HEK293 (cell line): ENCODE data around the gene RNF151.

ENCODE experiments used
- CTCF ChIA-PET: fragments of 350-600 bp; formaldehyde crosslinking; extraction: SDS; loops from one replicate; lab custom pipeline; 2021; ENCODE audit warnings: antibody characterized with exemption; lab: Yijun Ruan, JAX
- POLR2A ChIA-PET: fragments of 300-600 bp; formaldehyde crosslinking; extraction: SDS; loops from one replicate; lab custom pipeline; 2020; ENCODE audit warnings: antibody characterized with exemption, inconsistent platforms; lab: Yijun Ruan, JAX
- H3K27ac ChIP-seq: fragments of 200-500 bp; sonication (Bioruptor generic); 2 replicates; pipeline ENCODE4 v1.5.1; 2014; ENCODE audit warnings: low read depth, low read length, control low read depth, inconsistent platforms; ENCODE audit errors: extremely low read depth
- H3K36me3 ChIP-seq, 2 experiments: fragments of 200-500 bp in 1 of 2; sonication (Bioruptor generic) in 1 of 2; 1 replicate in 1 of 2; 2 replicates in 1 of 2; pipeline ENCODE4 v1.5.1; 2014 to 2017; ENCODE audit warnings: inconsistent platforms in 2 of 2, low read length in 2 of 2; ENCODE audit not compliant: control insufficient read depth in 2 of 2, insufficient read depth in 1 of 2
- H3K4me1 ChIP-seq: fragments of 200-500 bp; sonication (Bioruptor generic); 2 replicates; pipeline ENCODE4 v1.5.1; 2014; ENCODE audit warnings: mild to moderate bottlenecking, low read length, inconsistent platforms; ENCODE audit not compliant: control insufficient read depth, insufficient read depth
- H3K4me3 ChIP-seq: 2 replicates; pipeline ENCODE4 v1.5.1; 2011; ENCODE audit warnings: low read depth, mild to moderate bottlenecking, control low read depth, low read length, moderate library complexity
- H3K9me3 ChIP-seq: fragments of 200-500 bp; sonication (Bioruptor generic); 2 replicates; pipeline ENCODE4 v1.5.1; 2014; ENCODE audit warnings: low read depth, low read length, inconsistent platforms; ENCODE audit not compliant: control insufficient read depth, insufficient read depth
- GLIS2 ChIP-seq: fragments of 450-650 bp; formaldehyde crosslinking; IDR thresholded peaks from 2 replicates; pipeline ENCODE4 v1.5.1; 2016; ENCODE audit warnings: missing biosample characterization, missing genetic modification characterization
- SCRT2 ChIP-seq: fragments of 450-650 bp; formaldehyde crosslinking; IDR thresholded peaks from 2 replicates; pipeline ENCODE4 v1.5.1; 2016; ENCODE audit warnings: missing biosample characterization, missing genetic modification characterization
- SETDB1 ChIP-seq: IDR thresholded peaks from one replicate; pipeline ENCODE4 v1.6.1; 2017; ENCODE audit warnings: mild to moderate bottlenecking, low read length, moderate library complexity, mixed read lengths; ENCODE audit not compliant: insufficient read length
- ZIC2 ChIP-seq: fragments of 450-650 bp; formaldehyde crosslinking; IDR thresholded peaks from 2 replicates; pipeline ENCODE4 v1.5.1; 2016; ENCODE audit warnings: missing biosample characterization, missing genetic modification characterization
- ZNF10 ChIP-seq: fragments of 450-650 bp; formaldehyde crosslinking; IDR thresholded peaks from 2 replicates; pipeline ENCODE4 v1.5.1; 2017; ENCODE audit warnings: missing biosample characterization, missing genetic modification characterization
- ZNF138 ChIP-seq: fragments of 450-650 bp; formaldehyde crosslinking; IDR thresholded peaks from 2 replicates; pipeline ENCODE4 v1.5.1; 2016; ENCODE audit warnings: missing biosample characterization, missing genetic modification characterization, borderline replicate concordance
- ZNF140 ChIP-seq: fragments of 450-650 bp; formaldehyde crosslinking; IDR thresholded peaks from 2 replicates; pipeline ENCODE4 v1.5.1; 2016; ENCODE audit warnings: missing biosample characterization, missing genetic modification characterization
- ZNF214 ChIP-seq: fragments of 450-650 bp; formaldehyde crosslinking; IDR thresholded peaks from 2 replicates; pipeline ENCODE4 v1.5.1; 2017; ENCODE audit warnings: missing biosample characterization, mild to moderate bottlenecking, missing genetic modification characterization, borderline replicate concordance
- ZNF324 ChIP-seq: fragments of 450-650 bp; formaldehyde crosslinking; IDR thresholded peaks from 2 replicates; pipeline ENCODE4 v1.5.1; 2016; ENCODE audit warnings: missing biosample characterization, missing genetic modification characterization
- ZNF501 ChIP-seq: fragments of 450-650 bp; formaldehyde crosslinking; IDR thresholded peaks from 2 replicates; pipeline ENCODE4 v1.5.1; 2016; ENCODE audit warnings: missing biosample characterization, missing genetic modification characterization
- ZNF521 ChIP-seq: fragments of 450-650 bp; formaldehyde crosslinking; IDR thresholded peaks from 2 replicates; pipeline ENCODE4 v1.5.1; 2017; ENCODE audit warnings: missing biosample characterization, mild to moderate bottlenecking, missing genetic modification characterization
- ZNF549 ChIP-seq: fragments of 450-650 bp; IDR thresholded peaks from 2 replicates; pipeline ENCODE4 v1.5.1; 2018; ENCODE audit warnings: missing biosample characterization, missing genetic modification characterization, mild to moderate bottlenecking, inconsistent platforms, moderate library complexity
- ZNF585B ChIP-seq: fragments of 450-650 bp; formaldehyde crosslinking; IDR thresholded peaks from 2 replicates; pipeline ENCODE4 v1.5.1; 2016; ENCODE audit warnings: missing biosample characterization, missing genetic modification characterization
- ZNF670 ChIP-seq: fragments of 450-650 bp; formaldehyde crosslinking; IDR thresholded peaks from 2 replicates; pipeline ENCODE4 v1.5.1; 2016; ENCODE audit warnings: missing biosample characterization, missing genetic modification characterization, low read depth
- ZNF843 ChIP-seq: fragments of 450-650 bp; formaldehyde crosslinking; IDR thresholded peaks from 2 replicates; pipeline ENCODE4 v1.5.1; 2016; ENCODE audit warnings: missing biosample characterization, missing genetic modification characterization
- TF ChIP-seq, protein P1 (sequence below): sonication (generic); formaldehyde crosslinking; IDR thresholded peaks from 2 replicates; pipeline ENCODE4 v1.8.1; 2022; ENCODE audit warnings: mild to moderate bottlenecking, moderate library complexity, missing genetic modification reagents
- TF ChIP-seq, protein P2 (sequence below): fragments of 450-650 bp; formaldehyde crosslinking; IDR thresholded peaks from 2 replicates; pipeline ENCODE4 v1.5.1; 2016; ENCODE audit warnings: missing biosample characterization, missing genetic modification characterization, low read depth
- TF ChIP-seq, protein P3 (sequence below): fragments of 450-650 bp; formaldehyde crosslinking; IDR thresholded peaks from 2 replicates; pipeline ENCODE4 v1.5.1; 2016; ENCODE audit warnings: missing biosample characterization, missing genetic modification characterization

RNF151 gene

DNA sequence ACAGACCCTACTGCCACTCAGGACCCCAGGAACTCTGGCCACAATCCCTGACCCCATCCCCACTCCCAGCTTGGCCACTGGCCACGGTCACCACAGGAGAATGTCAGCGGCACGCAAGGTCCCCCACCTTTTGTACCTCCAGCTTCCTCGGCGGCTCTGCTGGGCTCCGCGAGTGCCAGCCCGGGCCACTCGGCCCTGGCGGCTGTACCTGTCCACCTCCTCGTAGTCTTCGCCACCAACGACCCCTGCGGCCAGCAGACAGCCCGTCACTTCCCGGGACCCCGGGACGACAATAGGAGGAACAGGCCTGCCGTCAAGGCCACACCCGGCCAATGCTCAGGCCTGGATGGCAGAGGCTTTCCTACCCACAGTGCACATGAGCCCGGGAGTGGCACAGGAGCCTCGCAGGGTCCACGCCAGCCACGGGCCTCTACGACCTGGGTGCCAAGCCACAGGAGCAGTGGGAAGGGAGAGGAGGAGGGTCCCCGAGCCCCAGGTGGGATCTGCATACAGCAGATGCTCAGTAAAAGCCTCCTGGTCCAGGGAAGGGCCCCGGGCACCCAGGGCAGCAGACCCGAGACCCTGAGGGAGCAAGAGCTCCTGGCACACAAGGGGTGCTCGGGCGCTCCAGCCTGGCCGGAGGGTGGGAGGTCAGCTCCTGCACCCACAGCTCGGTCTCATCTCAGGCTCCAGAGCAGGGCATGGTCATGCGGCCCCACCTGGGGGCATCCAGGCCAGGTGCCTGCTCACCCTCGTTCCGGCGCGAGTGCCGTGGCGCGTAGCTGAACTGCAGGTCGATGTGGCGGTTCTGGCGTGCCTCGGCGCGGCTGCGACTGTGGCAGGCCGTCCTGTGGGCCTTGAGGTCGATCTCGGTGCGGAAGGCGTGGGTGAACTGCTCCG lies 35.0 kb downstream of the RNF151 start (continued):
- TF ChIP-seq ZNF501 (tag by site-specific recombination): no peak
- TF ChIP-seq ZNF324 (tag by site-specific recombination): no peak
- no peak for TF ChIP-seq ZNF549 (tag by site-specific recombination)

DNA sequence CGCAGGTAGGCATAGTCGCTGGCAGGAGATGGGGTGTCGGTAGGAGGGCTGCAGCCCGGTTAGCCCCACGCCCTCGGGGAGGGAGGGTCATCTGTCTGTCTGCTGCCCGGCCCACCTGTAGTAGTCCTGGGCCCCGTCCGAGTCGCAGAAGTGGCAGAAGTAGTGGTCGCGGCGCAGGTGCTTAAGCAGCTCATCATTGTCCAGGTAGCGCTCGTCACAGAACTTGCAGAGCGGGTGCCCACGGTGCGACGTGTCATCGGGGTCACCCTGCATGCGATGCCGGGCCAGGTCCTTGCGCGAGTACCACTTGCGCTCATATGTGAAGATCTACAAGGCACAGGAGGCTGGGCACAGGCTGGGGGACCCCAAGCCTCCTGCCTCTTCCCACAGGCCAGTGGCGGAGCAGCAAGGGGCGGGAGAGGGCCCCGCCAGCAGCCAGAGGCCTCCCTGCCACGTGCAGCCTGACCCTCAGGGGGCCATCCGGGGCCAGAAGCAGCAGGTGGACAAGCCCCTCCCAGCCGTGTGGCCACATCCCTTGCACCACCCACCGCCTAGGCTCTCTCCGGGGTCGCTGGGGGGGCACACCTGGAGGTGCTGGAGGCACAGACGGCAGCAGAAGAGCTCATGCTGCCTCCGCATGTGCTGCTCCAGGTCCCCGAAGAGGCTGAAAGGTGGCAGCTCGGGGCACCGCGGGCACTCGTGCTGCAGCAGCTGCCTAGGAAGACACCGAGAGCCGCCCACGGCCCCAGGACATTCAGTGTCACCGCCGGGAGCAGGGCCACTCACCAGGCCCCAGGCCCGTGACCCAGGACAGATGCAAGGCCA lies 36.0 kb downstream of the RNF151 start:
- H3K36me3 ChIP-seq: peaks cover 0 to 79% of the 10 kb centered on the region in 2 experiments; a peak in 2 of 3 replicates
- H3K4me3 ChIP-seq: no peak overlapping the region
- H3K27ac ChIP-seq: no peak overlapping the region
- no peak for TF ChIP-seq ZNF843 (tag by site-specific recombination)
- TF ChIP-seq ZIC2 (tag by site-specific recombination): peak; percentile 69
- TF ChIP-seq SCRT2 (tag by site-specific recombination): peak; percentile 22; the same call in 1 of the 2 replicates
- H3K4me1 ChIP-seq: peaks cover 18% of the 10 kb centered on the region
- ChIA-PET POLR2A (interaction anchor here (0.6 kb wide), 1 partner anchor 134 kb away, joined by 4 read pairs; no protein-coding TSS in a partner anchor), CTCF (interaction anchor here (0.6 to 3.3 kb wide), 11 partner anchors 8 to 735 kb away, joined by 3 to 39 read pairs (median 12); partner anchors contain the start of genes GFER, NTHL1 and TSC2)
- H3K9me3 ChIP-seq: no peaks in the 10 kb centered on the region

DNA sequence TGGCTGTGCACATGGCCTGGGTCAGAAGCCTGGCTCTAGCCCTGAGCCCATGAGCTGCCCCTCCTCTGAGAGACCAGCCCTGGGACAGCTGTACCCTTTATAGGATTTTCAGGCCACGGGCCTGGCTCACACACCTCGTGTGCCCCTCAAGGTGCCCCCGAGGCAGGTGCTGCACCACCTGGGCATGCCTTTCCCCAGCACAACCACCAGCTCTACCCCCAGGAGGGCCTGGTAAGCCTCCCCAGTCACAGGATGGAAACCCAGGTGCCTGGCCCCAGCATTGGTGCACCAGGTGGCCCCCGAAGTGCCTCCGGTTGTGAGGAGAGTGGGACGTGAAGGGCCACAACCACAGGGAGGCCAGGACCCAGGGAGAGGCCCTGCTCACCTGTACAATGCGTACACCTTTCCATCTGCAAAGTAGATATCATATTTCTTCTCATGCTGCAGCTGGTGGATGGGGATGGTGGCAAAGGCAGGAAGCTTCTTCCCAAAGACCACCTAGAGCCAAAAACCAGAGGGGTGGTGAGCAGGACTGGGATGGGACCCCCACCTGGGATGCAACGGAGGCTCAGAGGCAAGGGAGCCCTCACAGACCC lies 36.7 kb downstream of the RNF151 start:
- POLR2A ChIA-PET: interaction anchor here (0.6 to 2.1 kb wide), 9 partner anchors 8 to 152 kb away, joined by 3 to 19 read pairs (median 4); partner anchors contain the start of genes NTHL1, TBL3, TRAF7 and TSC2
- Histone ChIP-seq H3K27ac (no peak overlapping the region), H3K4me1 (peaks cover 25% of the 10 kb centered on the region), H3K36me3 (peaks cover 0 to 79% of the 10 kb centered on the region in 2 experiments; a peak in 2 of 3 replicates), H3K4me3 (no peak overlapping the region), H3K9me3 (no peaks in the 10 kb centered on the region)
- CTCF ChIA-PET: interaction anchor here (0.6 to 3.3 kb wide), 23 partner anchors 9 to 1470 kb away, joined by 3 to 39 read pairs (median 6); partner anchors contain the start of genes GFER, NTHL1 and TSC2
- TF ChIP-seq SETDB1: no peak
- TF ChIP-seq ZNF10 (tag by site-specific recombination): no peak
- no peak for TF ChIP-seq ZNF670 (tag by site-specific recombination)
- TF ChIP-seq ZNF585B (tag by site-specific recombination): no peak
- TF ChIP-seq ZNF521 (tag by site-specific recombination): no peak
- TF ChIP-seq, protein P1, sequence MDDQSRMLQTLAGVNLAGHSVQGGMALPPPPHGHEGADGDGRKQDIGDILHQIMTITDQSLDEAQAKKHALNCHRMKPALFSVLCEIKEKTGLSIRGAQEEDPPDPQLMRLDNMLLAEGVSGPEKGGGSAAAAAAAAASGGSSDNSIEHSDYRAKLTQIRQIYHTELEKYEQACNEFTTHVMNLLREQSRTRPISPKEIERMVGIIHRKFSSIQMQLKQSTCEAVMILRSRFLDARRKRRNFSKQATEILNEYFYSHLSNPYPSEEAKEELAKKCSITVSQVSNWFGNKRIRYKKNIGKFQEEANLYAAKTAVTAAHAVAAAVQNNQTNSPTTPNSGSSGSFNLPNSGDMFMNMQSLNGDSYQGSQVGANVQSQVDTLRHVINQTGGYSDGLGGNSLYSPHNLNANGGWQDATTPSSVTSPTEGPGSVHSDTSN: no peak
- TF ChIP-seq ZNF324 (tag by site-specific recombination): no peak
- TF ChIP-seq, protein P2, sequence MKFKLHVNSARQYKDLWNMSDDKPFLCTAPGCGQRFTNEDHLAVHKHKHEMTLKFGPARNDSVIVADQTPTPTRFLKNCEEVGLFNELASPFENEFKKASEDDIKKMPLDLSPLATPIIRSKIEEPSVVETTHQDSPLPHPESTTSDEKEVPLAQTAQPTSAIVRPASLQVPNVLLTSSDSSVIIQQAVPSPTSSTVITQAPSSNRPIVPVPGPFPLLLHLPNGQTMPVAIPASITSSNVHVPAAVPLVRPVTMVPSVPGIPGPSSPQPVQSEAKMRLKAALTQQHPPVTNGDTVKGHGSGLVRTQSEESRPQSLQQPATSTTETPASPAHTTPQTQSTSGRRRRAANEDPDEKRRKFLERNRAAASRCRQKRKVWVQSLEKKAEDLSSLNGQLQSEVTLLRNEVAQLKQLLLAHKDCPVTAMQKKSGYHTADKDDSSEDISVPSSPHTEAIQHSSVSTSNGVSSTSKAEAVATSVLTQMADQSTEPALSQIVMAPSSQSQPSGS: no peak
- no peak for TF ChIP-seq ZNF214
- TF ChIP-seq GLIS2: no peak
- no peak for TF ChIP-seq ZIC2 (tag by site-specific recombination)
- no peak for TF ChIP-seq ZNF138 (tag by site-specific recombination)
- TF ChIP-seq, protein P3, sequence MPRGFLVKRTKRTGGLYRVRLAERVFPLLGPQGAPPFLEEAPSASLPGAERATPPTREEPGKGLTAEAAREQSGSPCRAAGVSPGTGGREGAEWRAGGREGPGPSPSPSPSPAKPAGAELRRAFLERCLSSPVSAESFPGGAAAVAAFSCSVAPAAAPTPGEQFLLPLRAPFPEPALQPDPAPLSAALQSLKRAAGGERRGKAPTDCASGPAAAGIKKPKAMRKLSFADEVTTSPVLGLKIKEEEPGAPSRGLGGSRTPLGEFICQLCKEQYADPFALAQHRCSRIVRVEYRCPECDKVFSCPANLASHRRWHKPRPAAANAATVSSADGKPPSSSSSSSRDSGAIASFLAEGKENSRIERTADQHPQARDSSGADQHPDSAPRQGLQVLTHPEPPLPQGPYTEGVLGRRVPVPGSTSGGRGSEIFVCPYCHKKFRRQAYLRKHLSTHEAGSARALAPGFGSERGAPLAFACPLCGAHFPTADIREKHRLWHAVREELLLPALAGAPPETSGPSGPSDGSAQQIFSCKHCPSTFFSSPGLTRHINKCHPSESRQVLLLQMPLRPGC (tag by site-specific recombination): no peak
- TF ChIP-seq ZNF140 (tag by site-specific recombination): no peak
- TF ChIP-seq ZNF549 (tag by site-specific recombination): no peak
